GM12878 (cell line): ENCODE data around the gene PERP. TPM values are rescaled to one million over a fixed set of nuclear protein-coding genes. Genes with fewer than 3 reads are reported as not detected.

ENCODE experiments used
- ATAC-seq: fragments of 200-7000 bp; cut with Tn5 transposase; 3 replicates; pipeline ENCODE4 v1.9.1; 2020; ENCODE audit warnings: mild to moderate bottlenecking, moderate library complexity
- BruUV-seq: library from RNA; stranded (reverse); fragments of 400-500 nt; replicated peaks from 2 replicates; lab custom pipeline; 2021; lab: Mats Ljungman, UMichigan
- CTCF ChIA-PET: fragments of 300-600 bp; sonication (Branson Sonifier 250); formaldehyde crosslinking; extraction: SDS; loops from one replicate; lab custom pipeline; 2021; ENCODE audit warnings: inconsistent platforms; lab: Yijun Ruan, JAX
- POLR2A ChIA-PET: fragments of 350-600 bp; formaldehyde crosslinking; extraction: SDS; loops from one replicate; lab custom pipeline; 2021; ENCODE audit warnings: inconsistent platforms; lab: Charles Lee
- RAD21 ChIA-PET: fragments of 300-600 bp; sonication (Branson Sonifier 250); formaldehyde crosslinking; loops from one replicate; lab custom pipeline; 2023; ENCODE audit warnings: antibody characterized with exemption; ENCODE audit not compliant: unreplicated experiment; lab: Charles Lee
- SMC1A ChIA-PET: fragments of 300-600 bp; sonication (Branson Sonifier 250); formaldehyde crosslinking; loops from one replicate; lab custom pipeline; 2023; ENCODE audit not compliant: unreplicated experiment, uncharacterized antibody; lab: Charles Lee
- DNase-seq: peaks from one replicate; pipeline ENCODE4 v3.0.0-alpha.2; 2011; ENCODE audit warnings: low read depth, low spot score
- FAIRE-seq: peaks from 3 replicates; lab custom pipeline; 2011; peaks lifted over from hg19 to GRCh38; lab: Jason Lieb, UNC
- H2AFZ ChIP-seq: 2 replicates; pipeline ENCODE4 v1.6.0; 2011; ENCODE audit warnings: low read depth, low read length, control low read depth; ENCODE audit not compliant: control insufficient read depth
- H3K27ac ChIP-seq: 2 replicates; pipeline ENCODE4 v1.5.1; 2011; ENCODE audit warnings: control low read depth; ENCODE audit not compliant: control insufficient read depth, insufficient read depth
- H3K27me3 ChIP-seq, 2 experiments: replicated peaks in 1 of 2; 2 replicates each; pipeline versions ENCODE4 v1.6.0 to v1.6.1; 2011; ENCODE audit warnings: low read length in 1 of 2; ENCODE audit not compliant: control insufficient read depth in 2 of 2, insufficient read depth in 2 of 2
- H3K36me3 ChIP-seq, 2 experiments: 2 replicates each; pipeline ENCODE4 v1.5.1; 2011; ENCODE audit warnings: low read length in 1 of 2; ENCODE audit not compliant: control insufficient read depth in 2 of 2, insufficient read depth in 2 of 2
- H3K4me1 ChIP-seq: 2 replicates; pipeline ENCODE4 v1.6.1; 2011; ENCODE audit warnings: mild to moderate bottlenecking, low read length, moderate library complexity, mixed read lengths; ENCODE audit not compliant: control insufficient read depth, insufficient read depth
- H3K4me2 ChIP-seq: 2 replicates; pipeline ENCODE4 v1.6.0; 2011; ENCODE audit warnings: control low read depth; ENCODE audit not compliant: control insufficient read depth, insufficient read depth
- H3K4me3 ChIP-seq: fragments of 200-600 bp; sonication (generic); 2 replicates; pipeline ENCODE4 v1.5.1; 2016
- H3K79me2 ChIP-seq: 2 replicates; pipeline ENCODE4 v1.6.0; 2011; ENCODE audit warnings: low read length; ENCODE audit not compliant: control insufficient read depth, insufficient read depth
- H3K9ac ChIP-seq: 2 replicates; pipeline ENCODE4 v1.8.0; 2011; ENCODE audit warnings: low read length, control low read depth, mixed read lengths; ENCODE audit not compliant: control insufficient read depth, insufficient read depth
- H3K9me3 ChIP-seq: replicated peaks from 3 replicates; pipeline ENCODE4 v1.5.1; 2011; ENCODE audit warnings: mild to moderate bottlenecking, low read length; ENCODE audit not compliant: control insufficient read depth, insufficient read depth
- H4K20me1 ChIP-seq: 2 replicates; pipeline ENCODE4 v1.6.0; 2011; ENCODE audit not compliant: control insufficient read depth, insufficient read depth
- CHD2 ChIP-seq: IDR thresholded peaks from 2 replicates; pipeline ENCODE4 v1.6.1; 2011; ENCODE audit warnings: low read depth, low read length, improper control_type of control experiment, borderline replicate concordance
- ESRRA ChIP-seq: IDR thresholded peaks from 2 replicates; pipeline ENCODE4 v1.6.1; 2012; ENCODE audit warnings: mild to moderate bottlenecking, low read length, improper control_type of control experiment
- MTA2 ChIP-seq: fragments of 450-650 bp; IDR thresholded peaks from 2 replicates; pipeline ENCODE4 v1.6.1; 2016; ENCODE audit warnings: low read depth, mild to moderate bottlenecking, moderate library complexity
- NFIC ChIP-seq: IDR thresholded peaks from 2 replicates; pipeline ENCODE4 v1.6.1; 2012; ENCODE audit warnings: low read depth, mild to moderate bottlenecking, inconsistent platforms, low read length, moderate library complexity
- PRDM15 ChIP-seq: fragments of 450-650 bp; formaldehyde crosslinking; IDR thresholded peaks from 2 replicates; pipeline ENCODE4 v1.4.0; 2020; ENCODE audit warnings: mild to moderate bottlenecking, moderate library complexity
- RAD51 ChIP-seq: fragments of 450-650 bp; IDR thresholded peaks from 2 replicates; pipeline ENCODE4 v1.6.1; 2016; ENCODE audit warnings: moderate library complexity, mild to moderate bottlenecking, inconsistent platforms
- SMARCA5 ChIP-seq: fragments of 450-650 bp; IDR thresholded peaks from 2 replicates; pipeline ENCODE4 v1.6.1; 2017; ENCODE audit warnings: mild to moderate bottlenecking
- SP1 ChIP-seq: IDR thresholded peaks from one replicate; pipeline ENCODE4 v1.6.1; 2011; ENCODE audit warnings: low read depth, low read length
- YY1 ChIP-seq: IDR thresholded peaks from 2 replicates; pipeline ENCODE4 v1.6.1; 2011; ENCODE audit warnings: low read depth, mild to moderate bottlenecking, low read length
- WGBS: methylation state at CpG from one replicate; pipeline ENCODE4 v1.1.6; 2016; ENCODE audit warnings: low lambda C conversion rate; ENCODE audit not compliant: insufficient replicate concordance, insufficient coverage; ENCODE audit errors: missing lambda C conversion rate; 5-methylcytosine and 5-hydroxymethylcytosine counted together
- in situ Hi-C: fragments of 300-500 bp; cut with MboI; formaldehyde crosslinking; loops from 9 replicates; pipeline ENCODE4 v1.14.3; 2018; ENCODE audit warnings: mixed read lengths
- intact Hi-C: fragments of 100-400 bp; cut with micrococcal nuclease; formaldehyde crosslinking; loops from one replicate; pipeline ENCODE4 v1.14.2; 2022; ENCODE audit not compliant: unreplicated experiment
- polyA plus RNA-seq, 11 experiments: library from polyadenylated mRNA; depleted of rRNA in 4 of 11; unstranded in 6 of 11; stranded (reverse) in 5 of 11; fragments of >200 nt; fragmentation: Nextera tagmentation in 4 of 11; fragmentation: Illumina TruSeq in 1 of 11; extraction: Ambion mirVana in 4 of 11; extraction: Trizol in 1 of 11; gene quantifications; 1 replicate in 1 of 11; 2 replicates in 10 of 11; pipeline versions ENCODE4 v1.2.1 to v1.2.3, GENCODE V29; 2011 to 2016; ENCODE audit warnings: inconsistent platforms in 2 of 11, missing spikeins in 2 of 11, low read depth in 1 of 11
- total RNA-seq, 4 experiments: library from RNA; depleted of rRNA in 3 of 4; stranded (reverse); fragments of >200 nt in 3 of 4; fragmentation: Illumina TruSeq in 1 of 4; extraction: Trizol in 1 of 4; gene quantifications; 2 replicates each; pipeline versions ENCODE4 v1.2.1 to v1.2.3, GENCODE V29; 2013 to 2021
- TF ChIP-seq, protein P1 (sequence below): IDR thresholded peaks from 2 replicates; pipeline ENCODE4 v1.6.1; 2011; ENCODE audit warnings: mild to moderate bottlenecking, low read depth, low read length, moderate library complexity; ENCODE audit not compliant: insufficient replicate concordance
- TF ChIP-seq, protein P2 (sequence below), 3 experiments: IDR thresholded peaks in 2 of 3; conservative IDR thresholded peaks in 1 of 3; 2 replicates each; pipeline ENCODE4 v1.5.1; 2011; ENCODE audit warnings: low read depth in 3 of 3, low read length in 3 of 3, mild to moderate bottlenecking in 3 of 3, control low read depth in 2 of 3, moderate library complexity in 2 of 3, inconsistent platforms in 1 of 3, mixed read lengths in 1 of 3; ENCODE audit not compliant: control insufficient read depth in 2 of 3, insufficient read depth in 1 of 3; ENCODE audit errors: extremely low read depth in 1 of 3

Gene PERP
- total and polyA plus RNA-seq, 10 of the 15 experiments (the other 5 are each of a cell fraction or from before 2014, with no cell fraction given): 0.37 to 2.4 (median 0.75) TPM

GRCh38 chr6:138142806-138143205 lies 35.6 kb upstream of the PERP start (continued):
- no peak for TF ChIP-seq RAD51
- TF ChIP-seq ESRRA: no peak
- TF ChIP-seq CHD2: no peak
- TF ChIP-seq PRDM15 (CRISPR knock-in tag): no peak
- TF ChIP-seq NFIC: no peak
- no peak for TF ChIP-seq YY1
- TF ChIP-seq, protein P1, sequence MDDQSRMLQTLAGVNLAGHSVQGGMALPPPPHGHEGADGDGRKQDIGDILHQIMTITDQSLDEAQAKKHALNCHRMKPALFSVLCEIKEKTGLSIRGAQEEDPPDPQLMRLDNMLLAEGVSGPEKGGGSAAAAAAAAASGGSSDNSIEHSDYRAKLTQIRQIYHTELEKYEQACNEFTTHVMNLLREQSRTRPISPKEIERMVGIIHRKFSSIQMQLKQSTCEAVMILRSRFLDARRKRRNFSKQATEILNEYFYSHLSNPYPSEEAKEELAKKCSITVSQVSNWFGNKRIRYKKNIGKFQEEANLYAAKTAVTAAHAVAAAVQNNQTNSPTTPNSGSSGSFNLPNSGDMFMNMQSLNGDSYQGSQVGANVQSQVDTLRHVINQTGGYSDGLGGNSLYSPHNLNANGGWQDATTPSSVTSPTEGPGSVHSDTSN: no peak
- no peak for TF ChIP-seq SMARCA5
- TF ChIP-seq SP1: no peak

GRCh38 chr6:138129190-138129589 lies 22.0 kb upstream of the PERP start:
- Histone ChIP-seq H4K20me1 (no peaks in the 10 kb centered on the region), H3K36me3 (no peaks in the 10 kb centered on the region), H3K27me3 (no peaks in the 10 kb centered on the region; a peak in 1 of 4 replicates), H2AFZ (no peak overlapping the region), H3K9ac (no peak overlapping the region), H3K4me3 (no peak overlapping the region), H3K9me3 (no peaks in the 10 kb centered on the region), H3K79me2 (no peaks in the 10 kb centered on the region), H3K27ac (no peak overlapping the region), H3K4me2 (no peak overlapping the region), H3K4me1 (no peaks in the 10 kb centered on the region)
- 40% methylated on average over 8 of the region's 8 CpGs for WGBS
- BruUV-seq: no TSS peak
- ChIA-PET SMC1A (no interaction called here), CTCF (interaction anchor here (1.4 kb wide), 1 partner anchor 13 kb away, joined by 4 read pairs; no protein-coding TSS in a partner anchor), RAD21 (interaction anchor here (0.5 kb wide), 1 partner anchor 329 kb away, joined by 5 read pairs; no protein-coding TSS in a partner anchor), POLR2A (no interaction called here)
- ATAC-seq (peak; percentile 28; the same call in 1 of the 3 replicates), FAIRE-seq (no peak), DNase-seq (no peak)
- in situ Hi-C loops (no loop called here), intact Hi-C loops (no loop called here)
- TF ChIP-seq, protein P2, sequence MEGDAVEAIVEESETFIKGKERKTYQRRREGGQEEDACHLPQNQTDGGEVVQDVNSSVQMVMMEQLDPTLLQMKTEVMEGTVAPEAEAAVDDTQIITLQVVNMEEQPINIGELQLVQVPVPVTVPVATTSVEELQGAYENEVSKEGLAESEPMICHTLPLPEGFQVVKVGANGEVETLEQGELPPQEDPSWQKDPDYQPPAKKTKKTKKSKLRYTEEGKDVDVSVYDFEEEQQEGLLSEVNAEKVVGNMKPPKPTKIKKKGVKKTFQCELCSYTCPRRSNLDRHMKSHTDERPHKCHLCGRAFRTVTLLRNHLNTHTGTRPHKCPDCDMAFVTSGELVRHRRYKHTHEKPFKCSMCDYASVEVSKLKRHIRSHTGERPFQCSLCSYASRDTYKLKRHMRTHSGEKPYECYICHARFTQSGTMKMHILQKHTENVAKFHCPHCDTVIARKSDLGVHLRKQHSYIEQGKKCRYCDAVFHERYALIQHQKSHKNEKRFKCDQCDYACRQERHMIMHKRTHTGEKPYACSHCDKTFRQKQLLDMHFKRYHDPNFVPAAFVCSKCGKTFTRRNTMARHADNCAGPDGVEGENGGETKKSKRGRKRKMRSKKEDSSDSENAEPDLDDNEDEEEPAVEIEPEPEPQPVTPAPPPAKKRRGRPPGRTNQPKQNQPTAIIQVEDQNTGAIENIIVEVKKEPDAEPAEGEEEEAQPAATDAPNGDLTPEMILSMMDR (IDR thresholded peaks at IDR 0.05 in 2 of 3, conservative IDR thresholded peaks at IDR 0.05 in 1 of 3; ENCODE audit: control insufficient read depth in 2 of 3, extremely low read depth in 1 of 3, insufficient read depth in 1 of 3, low read depth in 3 of 3, low read length in 3 of 3): 0 out of 6 replicates have a peak, but pooled peaks of 1 of the 3 experiments have one; percentile 4
- TF ChIP-seq MTA2: no peak
